ENCODE results near the gene PRKCH.

- no peak for TF ChIP-seq EP300 (IDR thresholded peaks at IDR 0.05)
- TF ChIP-seq, protein P1, sequence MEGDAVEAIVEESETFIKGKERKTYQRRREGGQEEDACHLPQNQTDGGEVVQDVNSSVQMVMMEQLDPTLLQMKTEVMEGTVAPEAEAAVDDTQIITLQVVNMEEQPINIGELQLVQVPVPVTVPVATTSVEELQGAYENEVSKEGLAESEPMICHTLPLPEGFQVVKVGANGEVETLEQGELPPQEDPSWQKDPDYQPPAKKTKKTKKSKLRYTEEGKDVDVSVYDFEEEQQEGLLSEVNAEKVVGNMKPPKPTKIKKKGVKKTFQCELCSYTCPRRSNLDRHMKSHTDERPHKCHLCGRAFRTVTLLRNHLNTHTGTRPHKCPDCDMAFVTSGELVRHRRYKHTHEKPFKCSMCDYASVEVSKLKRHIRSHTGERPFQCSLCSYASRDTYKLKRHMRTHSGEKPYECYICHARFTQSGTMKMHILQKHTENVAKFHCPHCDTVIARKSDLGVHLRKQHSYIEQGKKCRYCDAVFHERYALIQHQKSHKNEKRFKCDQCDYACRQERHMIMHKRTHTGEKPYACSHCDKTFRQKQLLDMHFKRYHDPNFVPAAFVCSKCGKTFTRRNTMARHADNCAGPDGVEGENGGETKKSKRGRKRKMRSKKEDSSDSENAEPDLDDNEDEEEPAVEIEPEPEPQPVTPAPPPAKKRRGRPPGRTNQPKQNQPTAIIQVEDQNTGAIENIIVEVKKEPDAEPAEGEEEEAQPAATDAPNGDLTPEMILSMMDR (IDR thresholded peaks at IDR 0.05): no peak
- TF ChIP-seq POLR2A (IDR thresholded peaks at IDR 0.05): no peak
- no peak for TF ChIP-seq POLR2AphosphoS5 (IDR thresholded peaks at IDR 0.05)
Observed at GRCh38 chr14:61382842-61383241, 61.5 kb downstream of the PRKCH start.
